ENCODE measurements around the gene RAPGEF4.
"Not testable (repeated sequence)": the region's sequence is repeated elsewhere in the genome, so short reads cannot be mapped to it uniquely, and the experiment has no call there.

The RAPGEF4 gene

GRCh38 chr2:173079973-173080860 is 344.6 kb downstream of the RAPGEF4 start:
- DNase-seq, result no peak

GRCh38 chr2:173086518-173087213 is 351.0 kb downstream of the RAPGEF4 start:
- DNase-seq, result no peak

GRCh38 chr2:173087214-173087581 is 351.6 kb downstream of the RAPGEF4 start:
- DNase-seq, result no peak

GRCh38 chr2:173087793-173088496 is 352.3 kb downstream of the RAPGEF4 start:
- no peak for DNase-seq

GRCh38 chr2:173090276-173090877 is 354.7 kb downstream of the RAPGEF4 start:
- DNase-seq, result no peak

DNA sequence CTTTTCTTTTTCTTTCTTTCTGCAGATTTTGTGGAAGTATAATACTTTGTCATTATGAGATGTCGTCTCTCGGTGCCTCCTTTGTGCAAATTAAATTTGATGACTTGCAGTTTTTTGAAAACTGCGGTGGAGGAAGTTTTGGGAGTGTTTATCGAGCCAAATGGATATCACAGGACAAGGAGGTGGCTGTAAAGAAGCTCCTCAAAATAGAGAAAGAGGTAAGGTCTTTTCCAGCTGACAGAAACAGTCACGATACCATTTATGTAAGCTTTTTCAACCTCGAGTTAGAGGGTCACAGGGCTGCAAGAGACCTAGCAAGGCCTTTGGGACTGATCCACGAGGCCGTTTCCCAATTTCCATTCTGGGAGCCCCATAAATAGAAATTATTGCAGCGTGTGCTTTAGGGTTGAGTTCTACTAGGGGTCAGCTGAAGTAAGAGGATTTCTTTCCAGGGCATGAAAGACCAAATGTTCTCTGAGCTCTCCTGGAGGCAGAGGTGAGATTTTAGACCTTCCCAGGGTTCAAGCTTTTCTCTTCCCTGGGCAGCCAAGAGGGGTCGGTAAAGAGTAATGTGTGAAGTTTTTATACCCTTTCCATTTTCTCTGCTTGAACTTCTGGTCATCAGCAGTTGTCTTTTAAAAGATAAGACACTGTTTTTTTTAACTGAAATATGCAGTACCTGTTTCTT is 355.5 kb downstream of the RAPGEF4 start:
- no peak for DNase-seq

GRCh38 chr2:173091910-173092309 is 356.3 kb downstream of the RAPGEF4 start:
- no peak for DNase-seq

DNA sequence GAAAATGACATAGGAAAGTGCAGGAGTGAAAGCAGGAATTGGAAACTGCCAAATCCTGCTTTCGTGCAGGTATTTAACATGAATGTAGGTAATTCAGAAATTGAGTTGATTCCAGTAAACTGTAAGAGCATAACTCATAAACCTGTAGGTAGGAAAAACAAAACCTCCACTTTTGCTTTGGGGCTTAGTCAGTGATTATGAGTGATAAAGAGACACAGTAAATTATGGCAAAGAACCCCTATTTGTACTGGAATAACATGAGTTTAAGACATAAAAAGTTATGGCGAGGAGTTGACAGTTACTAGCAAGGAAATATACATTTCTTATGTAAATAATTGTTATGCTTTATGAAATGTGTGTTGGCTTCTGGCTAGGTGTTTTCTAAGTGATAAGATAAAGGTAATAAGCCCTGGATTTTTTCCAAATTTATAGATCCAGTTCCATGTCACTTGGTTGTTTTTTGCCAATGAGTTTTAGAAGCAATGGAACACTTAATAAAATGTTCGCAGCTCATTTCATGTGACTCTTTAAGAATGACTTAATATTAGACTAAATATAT is 357.3 kb downstream of the RAPGEF4 start:
- DNase-seq, result no peak

GRCh38 chr2:173093617-173094016 is 358.0 kb downstream of the RAPGEF4 start:
- not testable (repeated sequence) for DNase-seq

DNA sequence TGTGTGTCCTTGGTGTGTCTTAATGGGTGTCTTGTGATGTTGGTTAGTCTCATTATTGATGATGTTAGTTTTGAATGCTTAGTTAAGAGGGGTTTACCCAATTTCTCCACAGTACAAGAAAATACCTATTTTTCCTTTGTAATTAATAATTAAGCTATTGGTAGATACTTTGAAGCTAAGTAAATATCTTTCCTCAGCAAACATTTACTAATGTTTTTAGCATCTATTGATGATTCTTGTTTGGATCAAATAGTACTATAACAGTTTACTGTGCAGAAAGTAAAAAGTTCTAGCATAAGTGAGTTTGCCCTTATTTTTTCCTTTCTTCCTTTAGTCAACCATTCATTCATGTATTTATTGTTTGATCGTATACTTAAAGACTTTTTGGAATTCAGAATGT is 359.1 kb downstream of the RAPGEF4 start:
- DNase-seq, result no peak

GRCh38 chr2:173095356-173095755 is 359.7 kb downstream of the RAPGEF4 start:
- no peak for DNase-seq

DNA sequence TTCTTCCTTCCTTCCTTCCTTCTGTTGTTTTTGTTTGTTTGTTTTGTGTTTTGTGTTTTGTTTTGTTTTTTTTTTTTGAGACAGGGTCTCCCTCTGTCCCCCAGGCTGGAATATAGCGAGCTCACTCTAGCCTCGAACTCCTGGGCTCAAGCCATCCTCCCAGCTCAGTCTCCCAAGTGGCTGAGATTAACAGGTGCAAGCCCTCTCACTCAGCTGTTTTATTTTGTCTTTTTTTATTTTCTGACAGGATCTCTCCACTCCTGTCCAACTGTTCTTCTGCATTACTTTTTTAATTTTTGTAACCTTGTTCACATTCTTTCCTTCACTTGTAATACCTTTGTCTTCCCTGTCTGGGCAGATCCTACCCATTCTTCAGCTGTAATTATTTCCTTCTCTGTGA is 363.6 kb downstream of the RAPGEF4 start:
- DNase-seq, result no peak

DNA sequence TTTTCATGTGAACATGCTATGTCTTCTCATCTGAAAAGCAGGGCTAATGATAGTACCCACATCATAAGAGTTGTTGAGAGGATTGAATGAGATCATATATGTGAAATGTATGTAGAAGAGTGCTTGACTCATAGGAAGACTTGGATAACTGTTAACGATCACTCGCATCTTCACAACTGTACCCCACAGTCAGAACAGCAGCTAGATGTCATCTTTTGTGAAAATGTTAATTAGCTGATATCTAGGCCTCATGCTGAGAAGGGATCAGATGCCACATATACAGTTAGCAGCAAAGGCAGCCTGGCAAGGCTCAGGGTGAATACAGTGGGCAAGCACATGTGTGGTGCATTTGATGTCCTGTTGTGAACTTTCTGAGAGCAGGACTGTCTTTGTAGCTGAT is 364.2 kb downstream of the RAPGEF4 start:
- no peak for DNase-seq

DNA sequence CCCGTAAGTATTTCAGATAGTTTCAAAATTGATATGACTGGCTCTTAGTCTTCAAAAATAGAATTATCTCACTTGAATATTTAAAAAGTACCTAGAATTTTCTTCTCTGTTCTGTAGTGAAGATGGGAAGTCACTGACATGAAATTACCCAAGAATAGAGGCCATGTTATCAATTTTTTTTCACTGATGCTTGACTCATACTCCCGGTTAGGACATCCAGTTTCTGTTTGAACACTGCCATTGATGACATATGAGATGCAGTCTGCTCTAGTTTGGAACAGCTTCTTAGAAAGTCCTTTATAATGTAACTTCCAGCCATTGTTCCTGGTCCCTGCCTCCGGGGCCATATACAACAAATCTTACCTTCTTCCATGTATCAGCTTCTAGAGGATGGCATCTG is 366.0 kb downstream of the RAPGEF4 start:
- peak; percentile 87 for DNase-seq
